Measurements from ENCODE around the gene FAM124B.

The FAM124B gene

DNA sequence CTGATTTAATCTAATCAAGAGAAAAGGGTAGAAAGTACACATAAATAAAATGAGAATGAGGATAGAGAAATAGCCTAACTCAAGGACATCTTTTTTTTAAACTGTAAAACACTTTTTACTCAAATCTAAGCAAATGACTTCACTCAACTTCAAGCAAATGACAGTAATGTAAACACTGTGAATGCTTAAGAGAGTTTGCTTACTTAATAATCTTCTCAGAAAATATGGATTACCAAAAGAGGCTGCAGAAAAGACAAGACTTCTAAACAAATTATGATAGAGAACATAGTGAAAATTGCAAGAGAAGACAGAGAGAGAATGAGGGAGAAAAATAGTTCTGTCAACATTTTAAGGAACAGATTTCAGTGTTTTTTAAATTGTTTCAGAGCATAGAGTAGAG lies 52.5 kb downstream of the FAM124B start:
- Histone ChIP-seq H3K27ac (ENCODE audit: low read length) (no peak overlapping the region), H3K9me3 (ENCODE audit: insufficient read depth, low read length) (no peaks in the 10 kb centered on the region), H4K20me1 (ENCODE audit: insufficient read depth, low read length) (no peaks in the 10 kb centered on the region), H3K4me1 (ENCODE audit: low read length) (no peaks in the 10 kb centered on the region), H3K4me3 (ENCODE audit: low read length) (no peak overlapping the region), H3K27me3 (ENCODE audit: low read depth, low read length) (no peaks in the 10 kb centered on the region), H3K4me2 (ENCODE audit: low read length) (no peak overlapping the region), H3K79me2 (ENCODE audit: low read length) (no peaks in the 10 kb centered on the region), H3K9ac (ENCODE audit: low read length) (no peak overlapping the region), H3K36me3 (replicated peaks; ENCODE audit: low read depth, low read length) (no peaks in the 10 kb centered on the region), H2AFZ (ENCODE audit: low read depth, low read length) (no peak overlapping the region)
- no peak for TF ChIP-seq EZH2phosphoT487 (IDR thresholded peaks at IDR 0.05; ENCODE audit: low read depth)
- TF ChIP-seq, protein P1, sequence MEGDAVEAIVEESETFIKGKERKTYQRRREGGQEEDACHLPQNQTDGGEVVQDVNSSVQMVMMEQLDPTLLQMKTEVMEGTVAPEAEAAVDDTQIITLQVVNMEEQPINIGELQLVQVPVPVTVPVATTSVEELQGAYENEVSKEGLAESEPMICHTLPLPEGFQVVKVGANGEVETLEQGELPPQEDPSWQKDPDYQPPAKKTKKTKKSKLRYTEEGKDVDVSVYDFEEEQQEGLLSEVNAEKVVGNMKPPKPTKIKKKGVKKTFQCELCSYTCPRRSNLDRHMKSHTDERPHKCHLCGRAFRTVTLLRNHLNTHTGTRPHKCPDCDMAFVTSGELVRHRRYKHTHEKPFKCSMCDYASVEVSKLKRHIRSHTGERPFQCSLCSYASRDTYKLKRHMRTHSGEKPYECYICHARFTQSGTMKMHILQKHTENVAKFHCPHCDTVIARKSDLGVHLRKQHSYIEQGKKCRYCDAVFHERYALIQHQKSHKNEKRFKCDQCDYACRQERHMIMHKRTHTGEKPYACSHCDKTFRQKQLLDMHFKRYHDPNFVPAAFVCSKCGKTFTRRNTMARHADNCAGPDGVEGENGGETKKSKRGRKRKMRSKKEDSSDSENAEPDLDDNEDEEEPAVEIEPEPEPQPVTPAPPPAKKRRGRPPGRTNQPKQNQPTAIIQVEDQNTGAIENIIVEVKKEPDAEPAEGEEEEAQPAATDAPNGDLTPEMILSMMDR (IDR thresholded peaks at IDR 0.05; ENCODE audit: low read depth, low read length) = no peak

DNA sequence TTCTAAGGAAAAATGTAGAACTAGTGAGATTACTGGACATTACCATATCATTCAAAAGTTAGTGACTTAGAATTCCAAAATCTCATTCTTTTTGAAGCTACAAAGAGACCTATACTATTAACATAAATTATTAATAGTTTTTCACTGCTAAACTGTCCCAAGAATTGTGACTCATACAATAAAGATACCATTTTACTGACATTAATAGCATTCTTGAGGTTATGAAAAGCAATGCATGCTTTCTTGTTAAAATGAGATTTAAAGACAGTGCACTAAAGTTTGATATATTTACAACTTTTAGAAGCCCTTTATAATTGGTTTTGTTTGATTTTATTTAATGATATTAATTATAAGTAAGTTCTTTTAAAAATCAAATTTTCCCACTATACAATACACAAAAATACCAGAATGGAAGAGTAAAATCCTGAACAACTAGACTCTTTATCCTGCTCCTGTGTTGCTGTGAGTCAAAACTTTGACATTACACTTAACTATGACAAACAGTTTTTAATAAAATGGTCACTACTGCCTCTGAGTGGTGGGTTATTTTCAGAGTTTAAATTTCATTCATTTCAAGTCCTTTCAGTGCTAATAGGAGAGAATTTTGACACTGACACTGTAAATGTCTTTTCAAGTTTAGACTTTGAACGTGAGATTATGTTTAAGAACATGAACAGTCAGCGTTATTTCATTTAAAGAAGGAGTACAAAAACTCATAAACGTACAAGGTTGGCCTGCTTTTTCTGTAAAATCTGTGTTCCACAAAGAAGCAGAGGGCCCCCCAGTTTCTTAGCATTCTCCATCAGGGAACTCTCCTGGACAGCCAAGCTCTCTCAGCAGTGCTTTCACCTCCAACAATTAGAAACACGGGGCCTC lies 54.5 kb downstream of the FAM124B start:
- H3K4me1 ChIP-seq (ENCODE audit: low read length) = no peaks in the 10 kb centered on the region
- no peaks in the 10 kb centered on the region for H3K9me3 ChIP-seq (ENCODE audit: insufficient read depth, low read length)
- no peaks in the 10 kb centered on the region for H4K20me1 ChIP-seq (ENCODE audit: insufficient read depth, low read length)
- H3K79me2 ChIP-seq (ENCODE audit: low read length) = no peaks in the 10 kb centered on the region
- TF ChIP-seq EZH2phosphoT487 (IDR thresholded peaks at IDR 0.05; ENCODE audit: low read depth) = no peak
- TF ChIP-seq, protein P1 (IDR thresholded peaks at IDR 0.05; ENCODE audit: low read depth, low read length) = no peak
- no peak overlapping the region for H3K4me3 ChIP-seq (ENCODE audit: low read length)
- no peak overlapping the region for H3K9ac ChIP-seq (ENCODE audit: low read length)
- H3K36me3 ChIP-seq (replicated peaks; ENCODE audit: low read depth, low read length) = no peaks in the 10 kb centered on the region
- H3K27ac ChIP-seq (ENCODE audit: low read length) = no peak overlapping the region
- no peak overlapping the region for H2AFZ ChIP-seq (ENCODE audit: low read depth, low read length)
- no peak overlapping the region for H3K4me2 ChIP-seq (ENCODE audit: low read length)
- no peaks in the 10 kb centered on the region for H3K27me3 ChIP-seq (ENCODE audit: low read depth, low read length)

DNA sequence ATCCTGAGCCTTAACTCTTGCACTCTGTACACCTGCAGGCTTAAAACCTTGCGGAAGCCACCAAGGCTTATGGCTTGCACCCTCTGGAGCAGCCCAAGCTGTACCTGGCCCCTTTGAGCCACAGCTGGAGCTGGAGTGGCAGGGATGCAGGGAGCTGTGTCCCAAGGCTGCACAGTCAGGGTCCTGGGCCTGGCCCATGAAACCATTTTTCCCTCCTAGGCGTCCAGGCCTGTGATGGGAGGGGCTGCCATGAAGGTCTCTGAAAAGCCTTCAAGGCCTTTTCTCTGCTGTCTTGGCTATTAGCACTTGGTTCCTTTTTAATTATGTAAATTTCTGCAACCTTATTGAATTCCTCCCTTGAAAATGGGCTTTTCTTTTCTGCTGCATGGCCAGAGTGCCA lies 56.4 kb downstream of the FAM124B start:
- no peaks in the 10 kb centered on the region for H3K79me2 ChIP-seq (ENCODE audit: low read length)
- no peaks in the 10 kb centered on the region for H3K36me3 ChIP-seq (replicated peaks; ENCODE audit: low read depth, low read length)
- TF ChIP-seq EZH2phosphoT487 (IDR thresholded peaks at IDR 0.05; ENCODE audit: low read depth) = no peak
- TF ChIP-seq, protein P1 (IDR thresholded peaks at IDR 0.05; ENCODE audit: low read depth, low read length) = no peak

DNA sequence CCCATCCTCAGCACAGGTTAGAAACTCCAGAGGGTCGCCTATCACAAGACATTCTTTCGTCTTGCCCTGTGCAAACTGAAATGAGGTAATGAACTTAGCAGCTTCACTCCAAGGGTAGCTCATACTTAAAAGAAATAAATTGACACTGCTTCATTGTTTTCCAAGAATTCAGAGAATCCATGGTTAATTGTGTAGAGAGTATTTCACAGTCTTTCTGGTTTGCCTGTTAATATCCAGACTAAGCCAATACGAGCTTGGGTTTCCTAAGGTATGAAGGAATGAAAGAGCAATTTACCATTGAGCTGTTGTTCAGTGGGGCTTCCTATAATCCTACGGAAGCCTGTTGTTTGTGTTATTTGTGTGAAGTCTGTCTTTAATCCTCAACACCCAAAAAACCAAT lies 58.7 kb downstream of the FAM124B start:
- H3K27ac ChIP-seq (ENCODE audit: low read length) = no peak overlapping the region
- no peak for TF ChIP-seq EZH2phosphoT487 (IDR thresholded peaks at IDR 0.05; ENCODE audit: low read depth)
- TF ChIP-seq, protein P1 (IDR thresholded peaks at IDR 0.05; ENCODE audit: low read depth, low read length) = no peak
- no peak overlapping the region for H3K4me2 ChIP-seq (ENCODE audit: low read length)
- no peak overlapping the region for H3K4me3 ChIP-seq (ENCODE audit: low read length)
- H3K79me2 ChIP-seq (ENCODE audit: low read length) = no peaks in the 10 kb centered on the region
- no peak overlapping the region for H3K9ac ChIP-seq (ENCODE audit: low read length)
- H3K36me3 ChIP-seq (replicated peaks; ENCODE audit: low read depth, low read length) = no peaks in the 10 kb centered on the region
- H4K20me1 ChIP-seq (ENCODE audit: insufficient read depth, low read length) = no peaks in the 10 kb centered on the region
- H3K9me3 ChIP-seq (ENCODE audit: insufficient read depth, low read length) = no peaks in the 10 kb centered on the region
- no peaks in the 10 kb centered on the region for H3K4me1 ChIP-seq (ENCODE audit: low read length)
- H3K27me3 ChIP-seq (ENCODE audit: low read depth, low read length) = no peaks in the 10 kb centered on the region
- H2AFZ ChIP-seq (ENCODE audit: low read depth, low read length) = no peak overlapping the region

More for the DNA sequence above, 56.4 kb downstream of the FAM124B start:
- Histone ChIP-seq H3K9ac (ENCODE audit: low read length) (no peak overlapping the region), H3K27ac (ENCODE audit: low read length) (no peak overlapping the region), H3K4me3 (ENCODE audit: low read length) (no peak overlapping the region), H3K27me3 (ENCODE audit: low read depth, low read length) (no peaks in the 10 kb centered on the region), H2AFZ (ENCODE audit: low read depth, low read length) (no peak overlapping the region), H3K9me3 (ENCODE audit: insufficient read depth, low read length) (no peaks in the 10 kb centered on the region), H3K4me2 (ENCODE audit: low read length) (no peak overlapping the region), H3K4me1 (ENCODE audit: low read length) (no peaks in the 10 kb centered on the region), H4K20me1 (ENCODE audit: insufficient read depth, low read length) (no peaks in the 10 kb centered on the region)

Data from OCI-LY3 (cell line).